HG03571 (cell line): ENCODE measurements around the gene INSRR.
A peak's percentile ranks its signal among the peaks of the same experiment; 100 is the strongest.

ENCODE experiments used
- ATAC-seq: cut with Tn5 transposase; IDR thresholded peaks from one replicate; pipeline ENCODE4 v1.9.1; 2021; ENCODE audit not compliant: unreplicated experiment

INSRR gene

GRCh38 chr1:156836041-156836654 lies 22.8 kb downstream of the INSRR start:
- ATAC-seq, result no peak

GRCh38 chr1:156834322-156834721 lies 24.6 kb downstream of the INSRR start:
- ATAC-seq, result no peak

GRCh38 chr1:156833603-156834002 lies 25.3 kb downstream of the INSRR start:
- no peak for ATAC-seq

GRCh38 chr1:156832434-156832833 lies 26.5 kb downstream of the INSRR start:
- no peak for ATAC-seq

GRCh38 chr1:156828400-156829124 lies 30.4 kb downstream of the INSRR start:
- no peak for ATAC-seq

GRCh38 chr1:156826630-156827029 lies 32.3 kb downstream of the INSRR start:
- ATAC-seq, result no peak

GRCh38 chr1:156823210-156823790 lies 35.6 kb downstream of the INSRR start:
- ATAC-seq, result no peak

- ATAC-seq, result no peak
Measured at GRCh38 chr1:156822680-156823079, 36.2 kb downstream of the INSRR start.

GRCh38 chr1:156821801-156822200 lies 37.1 kb downstream of the INSRR start:
- ATAC-seq, result no peak

- ATAC-seq, result peak; percentile 76
Measured at GRCh38 chr1:156816561-156817328, 42.2 kb downstream of the INSRR start, which contains the start of gene SH2D2A. SH2D2A (minus strand) TSS chr1:156816848; CDS start chr1:156816708, 140 bp downstream.

- ATAC-seq, result no peak
Measured at GRCh38 chr1:156815961-156816422, 42.9 kb downstream of the INSRR start.

- no peak for ATAC-seq
Measured at GRCh38 chr1:156815307-156815826, 43.5 kb downstream of the INSRR start.

GRCh38 chr1:156814571-156815260 lies 44.2 kb downstream of the INSRR start:
- no peak for ATAC-seq

- ATAC-seq, result no peak
Measured at GRCh38 chr1:156813750-156814570, 45.0 kb downstream of the INSRR start.

GRCh38 chr1:156813298-156813697 lies 45.6 kb downstream of the INSRR start:
- ATAC-seq, result no peak

GRCh38 chr1:156812293-156812990 lies 46.5 kb downstream of the INSRR start:
- no peak for ATAC-seq

- no peak for ATAC-seq
Measured at GRCh38 chr1:156811168-156811567, 47.7 kb downstream of the INSRR start.

GRCh38 chr1:156809711-156810366 lies 49.1 kb downstream of the INSRR start:
- ATAC-seq, result no peak

GRCh38 chr1:156809281-156809680 lies 49.6 kb downstream of the INSRR start:
- ATAC-seq, result no peak
